ENCODE results near the gene DNAH1.

DNAH1 gene

GRCh38 chr3:52361454-52361853, 45.3 kb downstream of the DNAH1 start:
- no peak for DNase-seq

- DNase-seq = no peak
These were observed 45.8 kb downstream of the DNAH1 start for GRCh38 chr3:52361898-52362297.

- DNase-seq = no peak
These were observed 48.4 kb downstream of the DNAH1 start for GRCh38 chr3:52364322-52365035.

GRCh38 chr3:52366527-52366926, 50.4 kb downstream of the DNAH1 start:
- no peak for DNase-seq

- no peak for DNase-seq
These were observed 52.1 kb downstream of the DNAH1 start for GRCh38 chr3:52367891-52368880.

- no peak for DNase-seq
These were observed 54.4 kb downstream of the DNAH1 start for GRCh38 chr3:52370531-52370930.

GRCh38 chr3:52372822-52373504, 56.8 kb downstream of the DNAH1 start:
- no peak for DNase-seq

- DNase-seq = no peak
These were observed 57.6 kb downstream of the DNAH1 start for GRCh38 chr3:52373676-52374075.

GRCh38 chr3:52374173-52374572, 58.1 kb downstream of the DNAH1 start:
- DNase-seq = no peak

GRCh38 chr3:52379610-52380009, 63.5 kb downstream of the DNAH1 start:
- no peak for DNase-seq

GRCh38 chr3:52380023-52380422, 63.9 kb downstream of the DNAH1 start:
- DNase-seq = no peak

- no peak for DNase-seq
These were observed 65.5 kb downstream of the DNAH1 start for GRCh38 chr3:52381623-52382022.

GRCh38 chr3:52383446-52383845, 67.3 kb downstream of the DNAH1 start:
- DNase-seq = no peak

- no peak for DNase-seq
These were observed 68.1 kb downstream of the DNAH1 start for GRCh38 chr3:52384019-52384761.

- no peak for DNase-seq
These were observed 69.0 kb downstream of the DNAH1 start for GRCh38 chr3:52385157-52385556.

GRCh38 chr3:52387481-52387880, 71.4 kb downstream of the DNAH1 start:
- no peak for DNase-seq

- no peak for DNase-seq
These were observed 72.3 kb downstream of the DNAH1 start for GRCh38 chr3:52388348-52388821.

- no peak for DNase-seq
These were observed 72.8 kb downstream of the DNAH1 start for GRCh38 chr3:52388933-52389332.

- DNase-seq = no peak
These were observed 75.0 kb downstream of the DNAH1 start for GRCh38 chr3:52391096-52391495.

- DNase-seq = no peak
These were observed 76.3 kb downstream of the DNAH1 start for GRCh38 chr3:52392216-52392930.

- DNase-seq = no peak
These were observed 77.2 kb downstream of the DNAH1 start for GRCh38 chr3:52393131-52393807.
